Glutamatergic neuron (in vitro differentiated cells): ENCODE results near the gene DUS2. TPM values are rescaled to one million over a fixed set of nuclear protein-coding genes. Genes with fewer than 3 reads are reported as not detected.
"Not testable (repeated sequence)": the region's sequence is repeated elsewhere in the genome, so short reads cannot be mapped to it uniquely, and the experiment has no call there.

ENCODE experiments used
- DNase-seq: peaks from one replicate; pipeline ENCODE4 v3.0.0; 2022
- H3K27ac Mint-ChIP-seq: one replicate; pipeline ENCODE4 v1.8.0; 2020; ENCODE audit warnings: mild to moderate bottlenecking, mixed read lengths, inconsistent platforms; ENCODE audit not compliant: unreplicated experiment
- H3K27me3 Mint-ChIP-seq: one replicate; pipeline ENCODE4 v1.8.0; 2020; ENCODE audit warnings: mild to moderate bottlenecking, moderate library complexity, mixed read lengths, inconsistent platforms; ENCODE audit not compliant: unreplicated experiment
- H3K36me3 Mint-ChIP-seq: one replicate; pipeline ENCODE4 v1.8.0; 2020; ENCODE audit warnings: mild to moderate bottlenecking, mixed read lengths, inconsistent platforms; ENCODE audit not compliant: unreplicated experiment
- H3K4me1 Mint-ChIP-seq: one replicate; pipeline ENCODE4 v1.8.0; 2020; ENCODE audit warnings: mild to moderate bottlenecking, low read depth, mixed read lengths, inconsistent platforms; ENCODE audit not compliant: unreplicated experiment
- H3K4me3 Mint-ChIP-seq: one replicate; pipeline ENCODE4 v1.8.0; 2020; ENCODE audit warnings: mild to moderate bottlenecking, mixed read lengths, inconsistent platforms; ENCODE audit not compliant: unreplicated experiment
- H3K9me3 Mint-ChIP-seq: one replicate; pipeline ENCODE4 v1.8.0; 2020; ENCODE audit warnings: mild to moderate bottlenecking, moderate library complexity, mixed read lengths, inconsistent platforms; ENCODE audit not compliant: unreplicated experiment
- CTCF ChIP-seq: fragments of 200-600 bp; sonication (generic); IDR thresholded peaks from one replicate; pipeline ENCODE4 v1.5.0; 2021; ENCODE audit not compliant: partially characterized antibody, unreplicated experiment
- total RNA-seq: library from RNA; stranded (reverse); fragmentation: NEBNext Ultra II Directional; extraction: Animal tissue kit (Norgen Biotek cat#: 25700); gene quantifications from one replicate; pipeline ENCODE4 v1.2.1, GENCODE V29; 2021; ENCODE audit not compliant: unreplicated experiment

DUS2 gene
- total RNA-seq, 1 donor from 2014 or later, result 21.0 TPM

GRCh38 chr16:68021490-68021889, 1.6 kb upstream of the DUS2 start:
- DNase-seq, result no peak
- H3K4me1 Mint-ChIP-seq, result peaks cover 2% of the 10 kb centered on the region
- H3K27ac Mint-ChIP-seq, result no peak overlapping the region
- H3K4me3 Mint-ChIP-seq, result peak overlapping the region; percentile 96
- H3K27me3 Mint-ChIP-seq, result peaks cover 8% of the 10 kb centered on the region
- H3K9me3 Mint-ChIP-seq, result peaks cover 6% of the 10 kb centered on the region
- no peaks in the 10 kb centered on the region for H3K36me3 Mint-ChIP-seq
- TF ChIP-seq CTCF, result no peak

GRCh38 chr16:68022278-68022727, 781 bp upstream of the DUS2 start:
- Mint-ChIP-seq H3K27me3 (peaks cover 8% of the 10 kb centered on the region), H3K27ac (peak overlapping the region; percentile 84), H3K36me3 (no peaks in the 10 kb centered on the region), H3K4me3 (peak overlapping the region; percentile 96), H3K9me3 (peaks cover 6% of the 10 kb centered on the region), H3K4me1 (peaks cover 2% of the 10 kb centered on the region)
- TF ChIP-seq CTCF, result no peak
- no peak for DNase-seq

GRCh38 chr16:68028996-68029395, 5.9 kb downstream of the DUS2 start:
- H3K4me3 Mint-ChIP-seq, result no peak overlapping the region
- H3K4me1 Mint-ChIP-seq, result no peaks in the 10 kb centered on the region
- no peak for DNase-seq
- H3K27ac Mint-ChIP-seq, result no peak overlapping the region
- no peak for TF ChIP-seq CTCF
- H3K36me3 Mint-ChIP-seq, result no peaks in the 10 kb centered on the region
- no peaks in the 10 kb centered on the region for H3K27me3 Mint-ChIP-seq
- H3K9me3 Mint-ChIP-seq, result peaks cover 2% of the 10 kb centered on the region

DNA sequence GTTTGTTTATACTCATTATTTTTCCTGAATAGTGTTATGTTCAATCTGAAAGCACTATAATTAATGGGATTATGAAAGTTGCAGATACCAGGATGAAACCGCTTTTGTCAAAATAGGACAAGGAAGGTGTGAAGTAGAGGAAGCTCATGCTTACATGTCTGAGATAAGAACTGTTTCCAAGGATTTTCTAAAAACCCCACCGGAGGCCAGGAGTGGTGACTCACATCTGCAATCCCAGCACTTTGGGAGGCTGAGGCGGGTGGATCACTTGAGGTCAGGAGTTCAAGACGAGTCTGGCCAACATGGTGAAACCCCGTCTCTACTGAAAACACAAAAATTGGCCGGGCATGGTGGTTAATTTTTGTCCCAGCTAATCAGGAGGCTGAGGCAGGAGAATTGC, 7.0 kb downstream of the DUS2 start:
- not testable (repeated sequence) for H3K9me3 Mint-ChIP-seq, H3K27ac Mint-ChIP-seq, H3K27me3 Mint-ChIP-seq, H3K4me3 Mint-ChIP-seq, H3K36me3 Mint-ChIP-seq, H3K4me1 Mint-ChIP-seq, DNase-seq

GRCh38 chr16:68031951-68032350, 8.9 kb downstream of the DUS2 start:
- Mint-ChIP-seq H3K27ac (no peak overlapping the region), H3K36me3 (no peaks in the 10 kb centered on the region), H3K9me3 (peaks cover 2% of the 10 kb centered on the region), H3K4me1 (no peaks in the 10 kb centered on the region), H3K4me3 (no peak overlapping the region), H3K27me3 (no peaks in the 10 kb centered on the region)
- no peak for DNase-seq
- no peak for TF ChIP-seq CTCF

DNA sequence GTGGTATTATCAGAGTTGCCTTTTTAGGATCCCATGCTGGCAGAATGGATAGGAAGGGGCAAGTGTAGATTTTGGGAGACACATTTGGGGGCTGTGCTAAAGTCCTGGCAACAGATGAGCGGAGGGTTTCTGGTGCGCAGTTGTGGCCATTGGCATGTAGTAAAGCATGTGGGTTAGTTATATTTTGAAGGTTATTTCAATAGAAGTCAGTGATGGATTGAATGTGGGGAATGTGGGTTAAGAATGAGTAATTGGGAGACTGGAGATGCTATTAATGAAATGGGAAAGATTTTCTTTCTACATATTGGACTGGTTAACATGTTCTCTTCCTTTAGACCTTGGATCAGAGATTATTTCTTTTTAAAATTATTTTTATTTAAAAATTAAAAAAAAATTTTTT, 10.0 kb downstream of the DUS2 start:
- H3K27me3 Mint-ChIP-seq, result peaks cover 1% of the 10 kb centered on the region
- H3K27ac Mint-ChIP-seq, result no peak overlapping the region
- TF ChIP-seq CTCF, result no peak
- H3K4me1 Mint-ChIP-seq, result no peaks in the 10 kb centered on the region
- H3K4me3 Mint-ChIP-seq, result no peak overlapping the region
- no peak for DNase-seq
- H3K36me3 Mint-ChIP-seq, result no peaks in the 10 kb centered on the region
- peaks cover 2% of the 10 kb centered on the region for H3K9me3 Mint-ChIP-seq
